Caki2 (cell line): Measurements from ENCODE around the gene METTL1. TPM values are rescaled to one million over a fixed set of nuclear protein-coding genes. Genes with fewer than 3 reads are reported as not detected.

Source experiments
- DNase-seq: peaks from one replicate; pipeline ENCODE4 v3.0.0-alpha.2; 2015; ENCODE audit warnings: low read depth
- in situ Hi-C: cut with HindIII; loops from 2 replicates; pipeline ENCODE4 v1.10.0; 2016; ENCODE audit warnings: low sequenced_read_pairs, low pct_unique_long_range_greater_than_20kb, mixed read lengths
- total RNA-seq: library from RNA; depleted of rRNA; stranded (reverse); fragments of >200 nt; shearing (Covaris generic); gene quantifications from 2 replicates; pipeline ENCODE4 v1.2.3, GENCODE V29; 2014; ENCODE audit warnings: low replicate concordance

Gene METTL1
- total RNA-seq, 1 experiment from 2014 or later, result 30.4 TPM

DNA sequence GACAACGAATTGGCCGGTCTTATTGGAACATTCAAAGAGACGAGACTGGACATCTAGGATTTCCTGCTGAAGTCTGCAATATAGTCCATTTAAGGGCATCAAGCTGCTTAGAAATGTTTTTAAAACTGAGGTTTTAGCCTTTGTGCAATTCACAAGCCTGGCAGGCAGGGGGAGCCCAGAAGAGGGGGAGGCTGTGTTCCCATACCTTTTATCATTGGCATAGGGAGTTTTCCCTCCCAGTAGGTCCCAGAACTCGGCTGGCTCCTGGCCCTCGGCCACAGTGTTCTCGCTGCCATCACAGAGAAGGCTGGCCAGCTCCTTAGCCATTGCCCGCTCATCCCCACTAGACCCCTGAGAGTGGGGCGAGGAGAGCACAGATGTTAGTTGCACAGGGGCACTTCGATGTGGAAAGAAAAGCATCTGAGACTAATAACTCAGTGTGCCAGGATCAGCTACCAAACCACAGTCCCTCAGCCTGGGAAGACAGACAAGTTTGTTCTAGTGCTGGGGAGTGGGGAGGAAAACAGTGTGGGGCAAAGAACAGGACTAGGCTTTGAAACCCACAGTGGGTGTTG is 31.5 kb upstream of the METTL1 start:
- in situ Hi-C loops, result no loop called here
- peak; percentile 31 for DNase-seq

DNA sequence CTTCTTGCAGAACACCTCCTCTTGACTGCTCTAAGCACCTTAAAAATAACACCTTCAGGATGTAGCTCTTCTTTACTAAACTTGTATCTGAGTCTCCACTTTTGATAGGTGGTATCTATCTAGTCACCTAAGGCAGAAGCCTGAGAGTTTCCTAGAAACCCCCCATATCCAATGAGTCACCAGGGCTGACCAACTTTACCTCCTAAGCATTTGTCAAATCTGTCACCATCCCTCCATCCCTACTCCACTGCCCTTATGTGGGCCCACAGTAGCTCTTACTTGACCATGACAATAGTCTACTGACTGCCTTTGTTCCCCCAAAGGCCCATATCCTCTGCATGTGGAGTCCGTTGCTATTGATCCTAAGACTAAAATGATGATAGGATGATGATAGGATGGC is 30.7 kb upstream of the METTL1 start:
- in situ Hi-C loops, result no loop called here
- no peak for DNase-seq

DNA sequence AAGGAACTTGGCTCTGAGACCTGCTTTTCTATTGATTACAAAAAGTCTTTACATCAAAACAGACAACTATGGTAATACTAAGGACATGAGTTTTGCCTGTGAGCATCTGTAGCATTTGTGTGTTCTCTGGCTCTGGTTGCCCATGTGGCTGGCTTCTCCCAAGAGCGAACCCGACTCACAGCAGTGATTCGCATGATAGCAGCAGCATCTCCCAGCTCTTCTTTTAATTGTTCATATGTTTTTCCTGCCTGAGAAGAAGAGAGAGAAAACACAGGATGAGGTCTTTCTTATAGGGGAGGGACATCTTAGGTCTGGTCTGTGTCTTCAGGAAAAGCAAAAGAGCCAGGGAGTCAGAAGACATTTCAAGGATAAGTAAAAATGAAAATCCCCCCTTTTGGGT is 29.1 kb upstream of the METTL1 start:
- in situ Hi-C loops, result no loop called here
- no peak for DNase-seq

DNA sequence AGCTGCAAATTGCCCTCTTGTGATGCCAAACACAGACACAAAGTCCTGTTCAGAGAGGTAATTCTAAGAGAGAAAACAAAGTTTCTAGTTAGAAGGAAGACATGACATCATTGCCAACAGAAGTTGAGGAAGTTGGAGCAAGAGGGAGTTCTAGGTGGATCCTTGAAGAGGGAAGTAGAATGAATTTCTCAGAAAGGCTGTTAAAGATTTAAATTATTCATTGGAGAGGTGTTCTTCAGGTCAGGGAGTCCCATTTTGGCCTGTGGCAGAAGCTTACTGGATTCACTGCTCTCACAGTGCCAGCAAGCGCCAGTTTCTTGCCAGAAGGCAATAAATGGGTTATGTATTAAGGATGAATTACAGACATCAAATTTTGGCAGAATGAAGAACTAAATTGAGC is 26.0 kb upstream of the METTL1 start:
- no peak for DNase-seq
- in situ Hi-C loops, result no loop called here

DNA sequence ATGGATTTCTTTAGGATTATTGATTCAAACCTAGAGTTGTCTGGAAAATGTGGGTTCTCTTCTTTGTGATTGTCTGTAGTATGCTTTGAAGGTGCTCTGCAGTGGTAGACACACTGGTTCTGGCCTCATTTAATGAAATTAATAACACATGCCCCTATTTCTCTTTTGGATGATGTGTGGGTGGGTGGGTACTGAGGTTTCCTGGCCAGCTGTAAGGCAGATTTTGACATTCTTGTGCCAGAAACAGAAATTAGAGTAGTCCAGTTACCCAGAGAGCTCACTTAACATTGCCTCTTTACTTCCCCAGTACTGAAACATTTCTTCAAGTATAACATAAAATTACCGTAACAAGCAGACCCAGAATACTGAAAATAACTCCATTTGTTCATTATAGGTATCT is 25.1 kb upstream of the METTL1 start:
- in situ Hi-C loops, result no loop called here
- no peak for DNase-seq

DNA sequence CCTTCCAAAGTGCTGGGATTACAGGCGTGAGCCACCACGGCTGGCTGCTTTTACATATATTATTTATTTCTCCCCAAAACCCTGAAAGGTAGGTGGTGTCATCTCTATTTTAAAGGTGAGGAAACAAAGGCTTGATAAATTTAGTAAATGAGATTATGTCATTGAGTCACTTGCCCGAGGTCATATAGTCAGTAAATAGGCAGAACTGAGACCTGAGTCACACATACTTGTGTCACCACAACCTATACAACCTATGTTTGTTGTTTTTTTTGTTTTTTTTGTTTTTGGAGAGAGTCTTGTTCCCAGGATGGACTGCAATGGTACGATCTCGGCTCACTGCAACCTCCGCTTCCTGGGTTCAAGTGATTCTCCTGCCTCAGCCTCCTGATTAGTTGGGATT is 23.4 kb upstream of the METTL1 start:
- DNase-seq, result no peak
- in situ Hi-C loops, result no loop called here

DNA sequence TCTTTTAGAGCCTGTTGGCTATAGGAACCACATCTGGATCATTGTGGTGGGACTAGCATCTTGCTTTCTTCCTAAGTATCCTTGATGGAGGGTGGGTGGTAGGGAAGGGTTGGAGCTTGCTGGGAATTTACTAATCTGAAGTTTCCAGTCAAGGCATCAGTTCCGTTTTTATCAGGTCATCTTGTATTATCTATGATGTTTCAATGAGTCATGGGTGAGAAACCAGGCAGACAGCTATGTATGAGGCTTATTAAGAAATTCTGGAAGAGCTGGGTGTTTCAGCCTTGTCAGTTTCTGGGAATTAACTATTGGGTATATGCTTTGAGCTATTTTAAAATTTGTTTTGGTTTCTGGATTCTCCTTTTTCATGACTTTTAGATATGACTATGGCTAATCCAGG is 22.0 kb upstream of the METTL1 start:
- no peak for DNase-seq
- in situ Hi-C loops, result no loop called here

DNA sequence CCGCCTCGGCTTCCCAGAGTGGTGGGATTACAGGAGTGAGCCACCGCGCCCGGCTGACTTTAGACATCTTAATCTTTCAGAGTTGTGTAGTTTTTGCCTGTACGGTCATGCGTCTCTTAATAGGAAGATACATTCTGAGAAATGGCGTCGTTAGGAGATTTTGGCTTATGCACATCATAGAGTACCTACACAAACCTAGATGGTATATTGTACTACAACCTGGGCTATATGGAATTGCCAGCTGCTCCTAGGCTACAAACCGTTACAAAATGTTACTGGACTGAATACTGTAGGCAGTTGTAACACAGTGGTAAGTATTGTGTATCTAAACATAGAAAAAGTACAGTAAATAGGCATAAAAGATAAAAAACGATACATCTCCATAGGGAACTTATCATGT is 12.0 kb upstream of the METTL1 start:
- in situ Hi-C loops, result no loop called here

DNA sequence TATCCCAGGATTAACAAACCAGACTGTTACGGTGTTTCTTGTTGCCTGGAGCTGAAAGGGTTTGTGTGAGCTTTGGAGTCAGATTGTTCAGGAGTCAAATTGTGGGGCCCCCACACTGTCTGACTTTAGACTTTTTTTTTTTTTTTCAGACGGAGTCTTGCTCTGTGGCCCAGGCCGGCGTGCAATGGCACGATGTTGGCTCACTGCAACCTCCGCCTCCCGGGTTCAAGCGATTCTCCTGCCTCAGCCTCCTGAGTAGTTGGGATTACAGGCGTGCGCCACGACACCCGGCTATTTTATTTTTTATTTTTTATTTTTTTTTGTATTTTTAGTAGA is 11.5 kb upstream of the METTL1 start:
- DNase-seq, result no peak
- in situ Hi-C loops, result no loop called here

More for the DNA sequence above, 12.0 kb upstream of the METTL1 start:
- DNase-seq, result no peak

DNA sequence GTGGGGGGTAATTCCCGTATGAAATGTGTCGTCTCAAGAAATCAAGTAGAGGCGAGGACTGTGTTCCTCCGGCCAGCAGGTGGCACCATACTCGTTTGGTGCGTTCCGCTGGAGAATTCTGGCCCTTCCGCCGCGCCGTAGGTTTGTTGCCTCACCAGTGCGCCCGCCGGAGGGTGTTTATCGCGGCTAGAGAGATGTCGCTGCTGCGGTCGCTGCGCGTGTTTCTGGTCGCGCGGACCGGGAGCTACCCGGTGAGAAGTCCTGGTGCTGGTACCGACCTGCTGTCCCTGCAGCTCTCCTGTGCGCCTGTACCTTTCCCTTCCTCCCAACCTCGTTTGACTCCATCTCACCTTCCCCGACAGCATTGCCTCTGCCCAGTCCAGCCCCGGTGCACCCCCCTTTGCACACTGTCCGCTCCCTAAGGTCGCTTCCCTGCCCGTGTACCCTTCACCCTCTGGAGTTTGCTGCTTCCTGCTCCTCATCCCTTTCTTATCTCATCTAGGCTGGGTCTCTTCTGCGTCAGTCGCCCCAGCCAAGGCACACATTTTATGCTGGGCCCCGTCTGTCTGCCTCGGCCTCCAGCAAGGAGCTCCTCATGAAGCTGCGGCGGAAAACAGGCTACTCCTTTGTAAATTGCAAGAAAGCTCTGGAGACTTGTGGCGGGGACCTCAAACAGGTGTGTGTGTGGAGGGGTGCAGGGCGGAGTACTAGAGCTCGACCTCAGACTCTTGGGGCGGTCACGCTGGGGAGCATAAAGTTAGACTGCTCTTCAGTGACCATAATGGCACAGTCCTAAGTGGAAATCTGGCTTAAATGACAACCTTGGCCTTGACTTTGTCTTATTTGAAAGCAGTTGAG is 10.9 kb upstream of the METTL1 start, which contains the start of gene TSFM:
TSFM (plus strand) TSS at position 180 of the 858 bp plus-strand sequence; CDS start at position 195, 15 bp downstream.
- in situ Hi-C loops, result no loop called here
- DNase-seq, result peak; percentile 86

DNA sequence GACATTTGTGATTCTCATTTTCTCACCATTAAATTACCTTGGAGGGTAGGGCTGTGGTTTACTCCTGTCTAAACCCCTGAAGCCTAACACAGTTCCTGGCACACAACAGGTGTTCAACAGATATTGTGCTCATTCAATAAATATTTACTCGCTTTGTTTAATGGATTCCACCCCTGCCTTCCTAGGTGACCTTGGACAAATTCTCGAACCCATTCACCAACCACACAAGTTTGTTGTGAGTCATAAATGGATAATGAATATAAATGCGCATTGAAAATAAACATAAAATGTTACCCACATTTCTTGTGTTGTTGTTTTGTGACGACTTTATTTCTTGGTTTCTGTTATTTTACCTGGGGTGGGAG is 10.3 kb upstream of the METTL1 start:
- no peak for DNase-seq
- in situ Hi-C loops, result no loop called here

DNA sequence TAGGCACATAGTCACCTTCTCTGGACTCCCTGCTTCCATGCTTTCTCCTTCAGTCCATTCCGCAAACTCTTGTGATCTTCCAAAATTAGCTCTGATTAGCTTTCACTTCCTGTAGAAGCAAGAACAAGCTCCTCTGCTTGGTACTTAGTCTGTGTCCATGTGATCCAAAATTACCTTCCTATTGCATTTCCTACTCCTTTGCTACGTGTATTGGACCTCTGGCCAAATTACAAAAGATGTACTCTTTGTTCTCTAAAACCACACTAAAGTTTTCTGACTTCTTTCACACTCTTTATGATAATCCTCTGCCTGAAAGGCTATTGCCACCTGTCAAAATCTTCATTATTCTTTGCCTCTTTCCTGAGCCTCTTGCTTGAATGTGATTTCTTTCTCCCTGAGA is 9.9 kb upstream of the METTL1 start:
- no peak for DNase-seq

DNA sequence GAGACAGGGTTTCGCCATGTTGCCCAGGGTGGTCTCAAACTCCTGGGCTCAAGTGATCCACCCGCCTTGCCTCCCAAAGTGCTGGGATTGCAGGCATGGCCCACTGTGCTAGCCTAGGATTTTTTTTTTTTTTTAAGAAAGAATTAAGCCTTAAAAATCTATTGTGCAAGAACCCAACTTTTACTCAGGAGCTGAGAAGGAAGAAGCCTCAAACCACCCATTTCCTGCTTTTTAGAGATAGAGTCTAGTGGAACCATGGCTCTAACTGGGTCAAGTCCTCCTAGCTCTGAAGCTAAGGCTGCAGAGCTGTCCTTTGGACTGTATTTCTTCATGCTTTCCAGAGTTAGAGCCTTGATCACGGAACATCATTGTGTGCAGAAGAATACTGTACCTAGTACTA is 9.3 kb upstream of the METTL1 start:
- DNase-seq, result no peak
- in situ Hi-C loops, result no loop called here

More for the DNA sequence above, 9.9 kb upstream of the METTL1 start:
- in situ Hi-C loops, result no loop called here

DNA sequence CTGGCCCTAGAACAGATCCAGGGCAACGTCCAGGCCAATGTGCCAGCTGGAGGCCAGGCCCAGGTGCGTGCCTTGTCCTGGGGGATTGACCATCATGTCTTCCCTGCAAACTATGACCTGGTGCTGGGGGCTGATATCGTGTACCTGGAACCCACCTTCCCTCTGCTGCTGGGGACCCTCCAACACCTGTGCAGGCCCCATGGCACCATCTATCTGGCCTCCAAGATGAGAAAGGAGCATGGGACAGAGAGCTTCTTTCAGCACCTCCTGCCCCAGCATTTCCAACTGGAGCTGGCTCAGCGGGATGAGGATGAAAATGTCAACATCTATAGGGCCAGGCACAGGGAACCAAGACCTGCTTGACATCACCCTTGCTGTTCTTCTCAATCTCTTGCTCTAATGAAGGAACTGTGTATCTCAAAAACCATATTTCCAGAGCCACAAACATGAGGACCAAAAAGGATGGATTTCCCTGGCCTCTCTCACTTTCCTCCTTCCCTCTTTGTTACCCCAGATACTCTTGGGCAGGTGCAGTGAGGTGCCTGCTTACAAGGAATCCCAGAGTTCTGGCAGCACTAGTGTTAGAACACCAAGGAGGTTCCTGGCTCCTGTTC is 8.5 kb upstream of the METTL1 start:
- in situ Hi-C loops, result no loop called here
- no peak for DNase-seq

DNA sequence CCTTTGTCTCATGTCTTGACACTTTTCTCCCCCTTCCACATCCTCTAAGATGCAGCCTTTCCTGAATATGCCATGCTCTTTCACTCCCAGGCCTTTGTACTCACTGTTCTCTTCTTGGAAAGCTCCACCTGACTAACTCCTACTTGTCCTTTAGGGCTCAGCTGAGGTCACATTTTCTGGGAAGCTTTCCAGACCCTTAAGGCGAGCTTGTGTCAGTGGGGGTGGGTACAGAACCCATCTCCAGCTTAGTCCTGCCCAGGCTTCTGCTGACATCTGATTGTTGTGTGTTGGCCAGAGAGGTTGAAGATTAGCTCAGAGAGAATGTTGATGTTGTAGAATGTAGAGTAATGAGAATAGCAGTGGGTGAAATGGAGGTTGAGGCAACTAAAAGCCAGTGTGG is 7.8 kb upstream of the METTL1 start:
- in situ Hi-C loops, result no loop called here
- DNase-seq, result no peak

DNA sequence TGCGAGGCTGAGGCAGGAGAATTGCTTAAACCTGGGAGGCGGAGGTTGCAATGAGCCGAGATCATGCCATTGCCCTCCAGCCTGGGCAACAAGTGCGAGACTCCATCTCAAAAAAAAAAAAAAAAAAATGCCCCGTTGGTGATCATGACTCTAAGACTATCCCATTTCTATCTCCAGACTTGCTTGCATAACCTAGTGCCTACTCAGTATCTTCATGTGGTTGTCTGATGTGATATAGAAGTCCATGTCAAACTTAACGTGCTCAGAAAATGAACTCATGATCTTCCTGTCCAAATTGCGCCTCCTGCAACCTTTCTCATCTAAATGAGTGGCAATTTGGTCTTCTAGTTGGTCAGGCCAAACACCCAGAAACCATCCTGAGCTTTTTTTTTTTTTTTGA is 6.0 kb upstream of the METTL1 start:
- DNase-seq, result no peak
- in situ Hi-C loops, result no loop called here

DNA sequence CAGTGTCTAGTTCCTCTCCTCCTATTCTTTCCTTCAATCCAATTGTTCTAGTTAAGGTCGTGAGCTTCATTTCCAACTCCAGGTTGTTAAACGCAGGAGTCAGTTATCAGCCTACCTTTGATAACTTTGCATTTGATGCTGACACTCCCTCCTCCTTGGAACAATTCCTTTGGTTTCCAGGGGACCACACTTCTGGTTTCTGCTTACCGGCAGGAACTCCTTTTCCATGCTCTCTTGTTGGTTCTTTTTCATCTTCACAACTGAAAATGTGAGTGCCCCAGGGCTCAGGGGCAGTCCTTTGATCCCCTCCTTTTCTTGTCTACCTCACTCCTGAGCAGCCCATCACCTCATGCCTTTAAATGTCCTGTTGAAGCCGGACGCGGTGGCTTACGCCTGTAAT is 5.5 kb upstream of the METTL1 start:
- no peak for DNase-seq
- in situ Hi-C loops, result no loop called here

DNA sequence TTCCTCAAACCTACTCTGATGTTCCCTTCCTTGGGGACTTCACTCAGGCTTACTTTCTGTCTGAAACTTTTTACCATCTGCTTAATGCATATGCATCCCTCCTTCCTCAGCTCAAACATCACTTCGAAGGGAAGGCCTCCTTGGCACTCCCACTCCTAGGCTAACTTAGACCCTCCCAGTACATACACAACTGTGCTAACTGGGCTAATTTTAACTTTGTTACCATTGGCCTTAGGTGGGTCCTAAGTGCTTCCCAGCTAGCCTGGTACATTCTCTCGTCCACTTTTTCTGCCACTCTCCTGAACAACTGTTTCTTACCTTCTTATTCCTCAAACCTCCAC is 4.3 kb upstream of the METTL1 start:
- DNase-seq, result no peak
- in situ Hi-C loops, result no loop called here

DNA sequence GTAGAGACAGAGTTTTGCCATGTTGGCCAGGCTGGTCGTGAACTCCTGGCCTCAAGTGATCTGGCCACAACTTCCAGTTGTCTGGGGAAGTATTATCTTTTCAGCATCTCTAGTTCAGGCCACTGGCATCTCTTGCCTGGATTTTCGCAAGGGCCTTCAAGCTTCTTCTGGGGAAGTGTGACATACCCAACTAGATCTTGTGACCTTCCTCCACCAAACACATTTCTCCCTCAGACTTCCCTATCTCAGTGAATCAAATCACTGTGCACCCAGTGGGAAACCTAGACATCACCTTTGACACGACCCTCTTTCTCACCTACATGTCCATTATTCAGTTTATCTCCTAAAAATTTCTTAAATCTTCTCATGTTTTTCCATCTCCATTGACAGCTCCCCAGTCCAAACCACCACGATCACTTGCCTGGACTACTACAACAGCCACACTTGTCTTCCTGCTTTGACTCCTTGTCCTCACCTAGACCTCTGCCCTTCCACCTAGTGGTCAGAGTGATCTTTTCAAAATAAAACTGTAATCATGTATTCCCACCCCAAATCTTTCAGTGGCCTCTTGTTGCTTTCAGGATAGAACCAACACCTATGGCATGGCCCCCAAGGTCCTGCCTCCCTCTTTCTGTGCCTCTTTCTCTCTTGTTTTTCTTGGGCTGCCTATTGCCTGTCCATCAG is 3.8 kb upstream of the METTL1 start:
- no peak for DNase-seq

More for the DNA sequence above, 3.8 kb upstream of the METTL1 start:
- in situ Hi-C loops, result no loop called here
